Measurements from ENCODE around the gene NSF.
"Not testable (repeated sequence)": the region's sequence is repeated elsewhere in the genome, so short reads cannot be mapped to it uniquely, and the experiment has no call there.

NSF gene

DNA sequence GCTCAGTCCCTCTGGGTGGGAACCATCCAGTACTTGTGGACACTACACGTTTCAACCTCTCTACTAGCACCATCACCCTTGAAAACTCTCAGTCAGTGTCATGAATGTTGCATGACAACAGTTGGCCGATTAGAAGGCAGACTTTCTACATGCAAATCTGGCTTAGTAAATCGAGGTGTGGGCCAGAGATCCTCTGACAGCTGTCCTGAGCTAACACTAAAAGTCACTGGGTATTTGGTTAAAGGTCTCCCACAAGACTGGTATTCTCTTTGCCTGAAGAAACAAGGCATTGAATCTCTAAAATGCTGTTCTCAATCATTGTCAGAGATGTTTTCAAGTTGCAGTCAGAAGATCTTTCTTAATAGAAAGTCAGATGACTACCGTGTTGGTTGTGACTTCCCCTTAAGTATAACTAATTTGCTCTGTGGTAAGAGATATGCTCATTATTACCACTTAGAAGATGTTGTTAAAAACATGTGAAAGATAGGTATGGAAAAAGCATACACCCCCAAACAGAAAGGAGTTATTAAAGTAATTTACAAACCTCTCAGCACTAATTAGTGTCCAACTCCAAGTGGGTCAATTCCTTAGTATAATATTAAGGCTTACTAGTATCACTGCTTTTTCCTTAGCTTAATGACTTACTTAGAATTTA lies 165.7 kb downstream of the NSF start:
- DNase-seq (ENCODE audit: low spot score) = no peak

DNA sequence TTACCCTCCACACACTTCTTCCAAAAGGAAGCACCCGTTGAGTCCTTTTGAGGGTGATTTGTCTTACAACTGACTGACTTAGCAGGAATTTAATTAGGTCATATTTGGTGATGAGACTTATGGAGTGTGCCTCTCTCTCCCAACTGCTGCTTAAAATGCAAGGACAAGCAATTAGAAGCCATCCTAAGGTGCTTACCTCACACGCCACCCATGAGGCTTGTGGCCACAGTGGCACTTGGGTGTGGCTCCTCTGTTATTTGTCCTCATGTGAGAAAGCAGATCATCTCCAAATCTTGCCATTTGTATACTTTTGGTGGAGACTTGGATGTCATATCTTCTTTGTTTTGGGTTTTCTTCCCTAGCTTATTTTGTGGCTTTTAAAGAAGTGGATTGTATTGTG lies 166.4 kb downstream of the NSF start:
- no peak for DNase-seq (ENCODE audit: low spot score)

DNA sequence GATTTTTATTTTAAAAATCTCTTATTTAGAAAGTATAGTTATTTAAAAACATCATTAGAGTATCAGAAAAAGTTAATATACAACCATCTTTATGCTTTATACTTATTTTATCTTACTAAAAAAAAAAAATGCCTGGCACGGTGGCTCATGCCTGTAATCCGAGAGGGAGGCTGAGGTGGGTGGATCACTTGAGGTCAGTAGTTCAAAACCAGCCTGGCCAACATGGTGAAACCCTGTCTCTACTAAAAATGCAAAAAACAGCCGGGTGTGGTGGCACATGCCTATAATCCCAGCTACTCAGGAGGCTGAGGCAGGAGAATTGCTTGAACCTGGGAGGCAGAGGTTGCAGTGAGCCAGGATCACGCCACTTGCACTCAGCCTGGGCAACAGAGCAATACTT lies 167.1 kb downstream of the NSF start:
- not testable (repeated sequence) for DNase-seq (ENCODE audit: low spot score)

DNA sequence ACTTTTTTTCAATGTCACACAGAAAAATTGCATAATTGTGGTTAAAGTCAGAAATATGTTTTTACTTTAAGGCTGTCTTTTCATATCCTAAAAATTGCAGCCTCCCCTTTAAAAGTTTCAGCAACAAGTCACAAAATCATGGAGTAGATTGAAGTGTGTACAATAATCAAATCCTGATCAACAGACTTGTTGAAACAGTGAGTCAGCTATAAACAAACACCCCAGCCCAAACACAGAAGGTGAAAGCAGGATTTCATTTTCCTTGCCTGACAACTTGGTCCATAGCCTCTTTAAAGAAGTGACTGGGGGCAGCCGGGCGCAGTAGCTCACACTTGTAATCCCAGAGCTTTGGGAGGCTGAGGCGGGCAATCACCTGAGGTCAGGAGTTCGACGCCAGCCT lies 168.1 kb downstream of the NSF start:
- DNase-seq (ENCODE audit: low spot score) = no peak

DNA sequence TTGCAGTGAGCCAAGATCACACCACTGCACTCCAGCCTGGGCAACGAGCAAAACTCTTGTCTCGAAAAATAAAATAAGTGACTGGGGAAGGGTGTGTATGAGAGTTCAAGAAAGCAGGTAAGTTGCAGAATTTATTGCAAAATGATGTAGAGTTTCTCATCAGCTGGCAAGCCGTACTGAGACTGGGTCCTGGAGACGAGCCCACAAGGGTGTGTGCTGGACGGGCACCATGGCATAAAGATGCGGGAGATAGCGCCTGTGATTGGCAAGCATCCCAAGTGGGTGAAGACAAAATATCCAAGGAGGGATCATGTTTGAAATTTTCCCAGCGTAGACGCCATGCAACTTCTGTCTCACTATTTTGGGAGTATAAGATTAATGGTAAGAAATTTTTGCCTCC lies 168.7 kb downstream of the NSF start:
- DNase-seq (ENCODE audit: low spot score) = no peak

DNA sequence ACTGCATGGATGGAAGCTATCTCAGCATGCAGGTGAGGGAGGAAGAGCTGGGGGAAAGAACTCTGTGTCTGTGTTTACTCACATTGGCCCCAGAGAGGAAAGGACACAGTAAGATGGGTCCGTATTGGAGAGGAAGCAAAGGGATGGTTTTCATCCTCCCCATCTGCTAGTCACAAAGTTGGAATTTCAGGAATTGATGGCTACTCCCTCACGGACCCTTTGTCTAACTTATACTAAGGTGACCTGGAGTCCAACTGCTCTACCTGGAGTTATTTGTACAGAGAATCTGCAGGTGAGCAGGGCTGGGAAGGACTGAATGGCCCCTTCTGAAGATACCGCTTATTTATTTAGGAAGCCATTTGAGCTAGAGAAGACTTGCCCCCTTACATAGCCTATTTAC lies 172.9 kb downstream of the NSF start:
- no peak for DNase-seq (ENCODE audit: low spot score)

DNA sequence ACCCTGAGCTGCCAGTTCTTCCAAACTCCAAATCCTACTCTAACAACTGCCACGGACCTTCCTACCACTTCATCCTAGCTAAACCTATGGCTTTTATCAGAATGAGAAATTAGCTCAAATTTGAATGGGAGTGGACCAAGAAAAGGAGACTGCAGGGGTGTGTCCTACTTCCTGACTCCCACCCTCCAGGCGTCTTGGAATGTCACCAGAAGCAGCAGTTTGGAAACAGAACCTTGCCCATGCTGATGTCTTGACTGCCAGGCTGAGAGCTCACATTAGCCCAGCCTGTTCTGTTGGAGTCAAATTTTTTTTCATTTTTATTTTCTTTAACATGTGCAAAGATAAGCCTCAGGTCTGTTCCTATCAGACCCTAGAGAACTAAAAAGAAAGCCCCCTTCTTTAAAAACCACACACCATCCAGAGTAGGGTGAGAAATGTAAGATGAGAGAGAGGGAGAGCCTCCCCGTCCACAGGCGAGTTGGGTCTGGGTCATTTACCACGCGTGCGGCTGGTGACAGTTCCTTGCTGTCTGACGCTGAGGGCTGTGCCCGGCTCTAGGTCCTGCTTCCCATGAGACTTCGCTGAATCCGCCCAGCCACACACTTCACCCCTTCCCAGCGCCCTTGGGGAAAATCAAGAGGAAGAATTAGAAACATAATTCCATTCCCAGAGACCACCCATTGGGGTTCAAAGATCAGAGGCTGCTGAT lies 173.7 kb downstream of the NSF start:
- DNase-seq (ENCODE audit: low spot score) = no peak

DNA sequence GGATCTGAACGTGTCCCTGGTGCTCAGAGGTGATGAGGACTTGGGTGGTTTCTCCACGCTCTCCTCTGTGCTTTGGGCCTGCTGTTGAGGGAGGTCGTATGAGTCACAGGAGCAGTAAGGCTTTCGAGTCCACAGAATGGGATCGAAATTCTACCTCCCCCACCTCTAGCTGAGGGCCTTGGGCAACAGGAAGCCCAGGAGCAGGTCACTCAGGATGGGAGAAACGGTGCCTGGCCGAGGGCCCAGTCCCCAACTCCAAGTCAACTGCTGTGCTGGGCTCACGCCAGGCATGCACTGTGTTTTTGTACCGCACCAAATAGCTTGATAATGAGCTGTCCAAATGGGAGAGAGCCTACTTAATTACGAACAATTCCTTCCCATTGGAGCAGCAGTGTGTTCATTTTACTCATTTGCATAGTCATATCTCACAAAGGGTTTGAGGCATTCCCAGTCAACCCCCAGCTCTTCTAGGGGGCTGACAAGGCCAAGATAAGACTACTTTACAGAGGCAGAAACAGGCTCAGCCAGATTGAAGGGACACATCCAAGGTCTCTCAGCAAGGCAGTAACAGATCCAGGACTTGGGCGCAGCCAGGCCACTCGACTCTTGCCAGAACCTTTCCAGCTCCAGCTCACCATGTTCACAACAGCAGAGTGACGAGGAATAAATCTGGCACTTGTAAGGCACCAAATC lies 174.4 kb downstream of the NSF start:
- no peak for DNase-seq (ENCODE audit: low spot score)

DNA sequence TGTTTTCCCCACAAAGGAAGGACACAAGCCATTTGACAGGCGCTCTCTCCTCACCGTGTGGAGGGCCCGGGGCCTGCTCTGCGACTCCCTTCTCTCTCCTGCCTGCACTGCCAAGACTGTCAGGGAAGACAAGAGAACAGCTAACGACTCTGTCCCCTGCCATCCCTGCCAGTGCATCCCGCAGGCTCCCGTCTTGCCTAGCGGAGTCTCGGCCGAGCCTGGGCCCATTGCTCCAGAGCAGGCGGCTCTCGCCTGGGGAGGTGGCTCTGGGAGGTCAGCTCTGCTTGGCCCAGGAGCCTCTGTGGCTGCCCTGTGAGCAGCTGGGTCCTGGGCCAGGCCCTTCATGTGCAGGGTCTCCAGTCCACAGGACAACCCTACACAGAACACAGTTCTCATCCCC lies 175.0 kb downstream of the NSF start:
- DNase-seq (ENCODE audit: low spot score) = no peak

DNA sequence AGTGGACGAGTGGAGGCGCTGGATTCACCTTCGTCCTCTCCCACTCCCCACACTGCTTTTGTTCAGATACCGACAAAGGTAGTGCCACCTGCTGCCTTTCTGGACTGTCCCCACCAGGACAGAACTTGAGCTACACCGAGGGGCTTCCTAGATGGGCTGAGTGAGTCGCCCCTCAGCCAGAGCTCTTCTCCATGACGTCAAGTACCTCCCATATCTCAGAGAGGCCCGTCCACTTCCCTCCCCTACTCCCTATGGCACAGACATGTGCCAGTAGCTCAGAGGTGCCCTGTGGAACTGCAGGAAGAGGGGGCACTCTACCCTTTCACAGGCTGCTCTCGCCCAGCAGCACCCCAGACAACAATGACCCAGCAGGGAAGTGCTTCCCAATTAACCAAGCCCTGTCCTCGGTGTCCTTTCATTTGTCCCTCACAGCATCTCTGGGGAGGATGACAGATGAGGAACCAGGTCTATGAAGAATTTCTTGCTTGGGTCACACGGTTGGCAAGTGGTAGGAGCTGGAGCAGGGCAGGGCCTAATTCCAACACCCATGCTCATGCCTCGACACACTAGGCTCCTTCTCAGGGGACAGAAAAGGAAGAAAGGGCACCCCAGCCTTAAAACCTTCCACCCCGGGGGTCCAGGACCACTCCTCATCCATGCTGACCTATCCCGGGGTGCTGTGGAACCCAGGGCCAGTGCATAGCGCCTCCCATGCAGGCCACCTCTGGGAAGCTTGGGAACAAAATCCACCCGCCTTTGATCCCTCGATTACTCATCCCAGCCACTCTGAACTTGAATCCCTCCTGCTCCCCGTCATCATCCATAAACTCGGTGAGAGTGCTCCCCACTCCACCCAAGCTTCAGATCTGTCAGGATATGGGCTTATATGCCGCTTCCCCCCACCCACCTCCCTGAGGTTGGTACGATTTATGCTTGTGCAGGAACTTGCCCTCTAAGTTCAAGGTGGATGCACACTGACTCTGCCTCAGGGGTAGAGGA lies 176.3 kb downstream of the NSF start:
- no peak for DNase-seq (ENCODE audit: low spot score)

DNA sequence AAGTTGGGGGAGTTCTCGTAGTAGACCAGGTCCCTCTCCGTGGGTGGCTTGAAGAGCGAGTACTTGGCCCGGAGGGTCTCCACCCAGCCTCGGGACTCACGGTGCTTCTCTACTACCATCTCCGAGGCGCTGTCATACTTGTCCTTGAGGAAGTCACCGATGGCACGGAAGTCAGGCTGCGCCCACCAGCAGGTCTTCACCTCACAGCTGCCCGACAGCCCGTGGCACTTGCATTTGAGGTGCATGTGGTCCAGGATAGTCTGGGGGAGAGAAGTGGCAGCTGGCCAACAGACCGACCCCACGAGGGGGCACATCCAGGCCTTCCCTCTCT lies 178.0 kb downstream of the NSF start:
- no peak for DNase-seq (ENCODE audit: low spot score)

DNA sequence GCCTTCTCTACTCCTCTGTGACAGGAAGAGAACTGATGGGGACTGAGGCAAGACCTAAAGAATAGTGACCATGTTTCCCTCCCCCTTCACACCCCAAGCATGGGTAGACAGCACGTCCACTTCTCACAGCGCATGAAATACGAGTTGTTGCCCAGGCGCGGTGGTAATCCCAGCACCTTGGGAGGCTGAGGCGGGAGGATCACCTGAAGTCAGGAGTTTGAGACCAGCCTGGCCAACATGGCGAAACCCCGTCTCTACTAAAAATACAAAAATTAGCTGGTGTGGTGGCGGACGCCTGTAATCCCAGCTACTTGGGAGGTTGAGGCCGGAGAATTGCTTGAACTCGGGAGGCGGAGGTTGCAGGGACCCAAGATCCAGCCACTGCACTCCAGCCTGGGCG lies 178.4 kb downstream of the NSF start:
- DNase-seq (ENCODE audit: low spot score) = not testable (repeated sequence)

DNA sequence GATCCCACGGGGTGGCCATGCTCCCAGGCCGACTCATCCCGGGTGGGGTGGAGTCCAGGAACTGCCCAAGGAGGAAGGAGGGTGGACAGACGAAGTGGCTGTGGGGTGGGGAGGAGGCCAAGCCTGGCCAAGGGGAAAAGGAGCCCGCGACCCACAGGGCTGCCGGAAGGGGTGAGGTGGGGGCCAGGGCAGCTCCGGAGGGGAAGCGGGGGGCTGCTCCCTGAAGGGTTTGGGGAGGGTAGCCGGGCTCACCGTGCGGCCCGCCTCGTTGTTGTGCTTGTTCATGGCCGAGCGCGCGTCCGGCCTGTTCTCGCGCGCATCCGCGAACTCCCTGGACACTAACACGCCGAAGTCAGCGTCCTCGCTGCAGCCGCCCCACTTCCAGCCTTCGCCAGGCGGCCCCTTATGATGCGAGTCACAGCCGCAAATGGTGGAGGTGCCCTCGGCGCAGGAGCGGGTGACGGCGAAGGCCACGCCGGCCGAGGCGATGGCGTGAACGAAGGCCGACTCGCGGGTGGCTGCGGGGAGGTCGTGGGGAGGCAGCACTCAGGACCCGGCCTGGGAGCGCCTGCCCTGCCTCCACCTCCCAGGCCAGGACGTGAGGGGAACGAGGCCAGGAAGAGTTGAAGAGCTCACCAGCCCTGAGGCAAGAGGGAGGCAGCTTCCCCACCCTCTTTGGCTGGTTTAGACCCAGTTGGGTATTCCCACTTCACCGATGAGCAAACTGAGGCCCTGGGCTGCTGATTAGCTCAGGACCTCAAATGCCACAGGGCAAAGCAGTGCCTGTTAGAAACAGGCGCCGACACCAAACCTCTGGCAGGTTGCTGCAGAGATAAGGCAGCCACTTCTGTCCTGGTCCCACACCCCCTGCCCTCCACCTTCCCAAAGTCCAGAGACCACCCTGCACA lies 179.3 kb downstream of the NSF start:
- DNase-seq (ENCODE audit: low spot score) = no peak

DNA sequence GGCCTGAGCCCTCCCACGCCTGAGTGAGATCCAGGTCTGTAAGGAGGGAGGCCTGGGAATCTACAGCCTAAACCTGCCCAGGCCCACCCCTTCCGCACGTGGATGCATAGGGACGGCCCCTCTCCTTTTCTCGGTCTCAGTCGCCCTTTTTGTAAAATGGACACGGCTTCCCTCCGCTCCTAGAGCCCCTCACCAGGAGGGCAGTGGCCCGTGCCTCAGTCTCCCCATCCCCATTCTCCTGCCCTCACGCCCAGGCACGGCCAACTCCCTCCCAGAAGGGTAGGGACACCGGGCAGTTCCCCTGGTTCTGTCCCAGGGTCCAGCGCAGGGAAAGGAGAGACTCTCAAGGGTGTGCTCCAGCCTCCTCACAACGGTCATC lies 180.0 kb downstream of the NSF start:
- no peak for DNase-seq (ENCODE audit: low spot score)

DNA sequence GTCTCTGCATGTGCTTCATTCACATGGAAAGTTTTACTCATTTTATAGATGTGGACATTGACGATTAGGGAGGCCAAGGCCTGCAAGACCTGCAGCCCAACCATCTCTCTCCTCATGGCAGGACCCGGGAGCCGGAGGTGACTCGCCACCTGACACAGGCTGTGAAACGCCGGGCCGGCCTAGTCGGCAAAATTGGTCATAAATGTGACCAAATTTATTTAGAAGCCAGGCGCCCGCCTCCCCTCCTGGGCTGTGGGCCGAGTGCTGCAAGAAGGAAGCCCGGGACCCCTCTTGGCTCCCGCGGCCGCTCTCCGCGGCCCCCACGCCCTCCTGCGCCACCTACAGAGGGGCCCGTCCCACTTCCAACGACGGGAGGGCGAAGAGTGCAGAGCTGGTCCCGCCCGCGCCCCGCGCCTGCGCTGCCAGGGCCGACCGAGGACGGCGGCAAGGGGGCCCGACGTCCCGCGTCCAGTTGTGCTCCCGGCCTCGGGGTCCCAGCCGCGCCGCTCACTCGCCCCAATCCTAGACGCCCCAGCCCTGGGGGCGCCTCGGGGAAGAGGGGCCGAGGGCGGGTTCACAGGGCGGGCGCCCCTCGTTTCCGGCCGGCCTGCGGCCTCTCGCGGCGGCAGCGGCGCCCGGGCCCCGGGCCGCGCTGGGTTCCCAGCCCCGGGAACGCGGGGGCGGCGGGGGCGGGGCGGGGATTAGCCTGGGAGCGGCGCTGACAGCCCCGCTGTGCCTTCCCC lies 180.5 kb downstream of the NSF start:
- DNase-seq (ENCODE audit: low spot score) = peak; percentile 65

DNA sequence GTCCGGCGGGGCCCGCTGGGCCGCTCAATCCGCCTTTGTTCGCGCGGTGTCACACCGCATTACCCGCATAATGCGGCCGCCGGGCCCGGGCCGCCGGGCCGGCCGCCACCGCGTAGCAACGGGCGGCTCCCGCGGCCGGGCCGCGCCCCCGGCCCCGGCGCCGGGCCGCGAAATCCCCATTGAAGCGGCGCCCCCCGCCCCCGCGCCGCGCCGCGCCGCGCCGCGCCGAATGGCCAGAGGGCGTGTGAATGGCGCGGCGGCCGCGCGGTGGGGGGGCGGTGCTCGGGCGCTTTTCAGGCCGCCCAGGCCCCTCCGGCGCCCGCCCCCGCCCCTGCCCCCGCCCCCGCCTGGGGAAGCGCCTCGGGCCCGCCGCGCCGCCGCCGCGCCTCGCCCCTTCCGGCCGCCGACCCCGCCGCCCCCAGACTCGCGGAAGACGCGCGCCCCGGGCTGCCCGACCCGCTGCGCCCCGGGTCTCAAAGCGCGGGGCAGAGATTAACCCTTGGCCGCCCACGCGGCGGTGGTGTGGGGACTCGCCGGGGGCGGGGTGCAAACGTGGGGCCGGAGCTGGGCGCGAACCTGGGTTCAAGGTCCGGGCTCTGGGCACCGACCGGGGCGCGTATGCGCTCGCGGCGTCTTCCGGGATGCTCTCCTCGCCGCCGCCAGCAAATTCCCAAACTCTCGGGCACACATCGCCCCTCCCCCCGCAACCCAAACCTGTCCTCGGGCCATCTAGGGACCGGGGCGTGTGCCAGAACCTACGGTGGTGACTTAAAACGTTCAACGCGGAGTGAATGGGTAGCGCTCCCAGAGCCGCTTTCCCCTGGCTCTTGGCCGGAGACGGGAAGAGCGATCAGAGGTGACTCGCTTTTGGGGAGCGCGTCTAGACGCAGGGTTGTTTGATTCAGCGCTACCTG lies 181.3 kb downstream of the NSF start:
- peak; percentile 63 for DNase-seq (ENCODE audit: low spot score)

DNA sequence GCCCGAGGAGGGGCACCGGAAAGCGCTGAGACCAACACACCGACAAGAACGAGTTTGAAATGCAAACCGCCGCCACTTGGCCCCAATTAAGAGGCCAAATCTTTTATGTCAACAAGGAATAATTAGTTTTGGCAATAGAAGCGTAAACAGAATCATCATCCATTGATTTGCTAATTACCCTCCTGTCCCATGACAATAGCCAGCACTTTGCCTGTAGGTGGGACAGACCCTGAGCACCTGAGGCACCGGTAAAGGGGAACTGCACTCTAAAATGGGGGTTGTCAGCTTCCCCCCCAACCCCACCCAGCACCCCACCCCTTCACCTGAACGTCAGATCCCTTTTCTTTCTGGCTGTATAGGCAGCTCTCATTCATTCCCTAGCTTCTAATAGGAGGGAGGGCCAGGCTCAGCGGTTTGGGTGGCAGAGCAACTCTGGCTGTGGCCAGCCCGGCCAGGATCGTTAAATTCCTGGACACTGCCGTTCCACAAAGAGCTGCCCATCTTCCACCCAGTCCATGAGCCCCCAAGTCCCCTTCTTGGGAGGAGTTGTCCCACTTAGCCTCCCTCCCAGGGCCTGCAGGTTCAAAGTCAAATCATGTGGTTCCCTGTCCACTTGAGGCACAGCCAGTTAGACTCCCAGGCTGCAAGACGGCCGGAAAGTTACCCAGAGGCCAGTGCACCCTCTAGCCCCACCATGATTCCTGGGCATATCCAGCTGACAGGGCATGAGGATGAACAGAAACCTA lies 182.2 kb downstream of the NSF start:
- no peak for DNase-seq (ENCODE audit: low spot score)

DNA sequence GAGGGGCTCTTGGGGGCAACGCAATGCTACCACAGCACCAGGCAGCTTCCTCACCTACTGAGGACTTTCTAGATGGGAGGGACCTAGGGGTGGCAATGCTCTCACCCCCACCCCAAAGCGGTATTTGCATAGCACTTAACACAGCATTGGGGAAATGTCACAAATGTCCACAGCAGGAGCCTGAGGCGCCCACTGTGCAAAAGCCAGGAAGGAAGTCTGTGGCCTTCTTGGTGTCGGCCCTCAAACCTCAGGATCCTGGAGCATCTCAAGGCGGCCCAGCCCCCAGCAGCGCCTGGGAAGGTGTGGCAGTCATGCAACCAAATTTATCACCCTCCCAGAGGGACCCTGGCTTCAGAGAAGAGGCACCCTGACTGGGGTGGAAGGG lies 182.7 kb downstream of the NSF start:
- DNase-seq (ENCODE audit: low spot score) = no peak

DNA sequence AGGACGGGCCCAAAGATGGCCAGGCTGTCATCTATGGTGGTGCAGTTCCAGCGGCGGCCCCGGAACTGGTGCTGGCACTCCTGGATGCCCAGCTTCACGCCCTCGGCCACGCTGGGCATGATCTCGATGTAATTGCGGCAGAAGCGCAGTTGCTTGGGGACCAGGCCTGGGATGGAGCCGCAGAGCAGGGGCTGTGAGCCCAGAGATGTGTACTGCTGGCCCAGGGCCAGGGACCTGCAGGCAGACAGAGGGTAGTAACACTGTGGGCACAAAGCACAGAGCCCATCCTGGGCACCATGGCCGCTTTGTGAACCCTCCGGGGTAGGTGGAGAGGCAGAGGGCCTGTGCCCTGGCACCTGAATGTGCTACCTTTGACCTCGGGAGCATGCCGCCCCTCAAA lies 183.2 kb downstream of the NSF start:
- DNase-seq (ENCODE audit: low spot score) = no peak

Data from HuH-7.5 (cell line).